LNCaP clone FGC (cell line): Measurements from ENCODE around the gene CLDN16.

ENCODE experiments used
- DNase-seq: peaks from one replicate; pipeline ENCODE4 v3.0.0-alpha.2; 2011; ENCODE audit warnings: low read depth
- H3K4me3 ChIP-seq: 2 replicates; pipeline ENCODE4 v1.5.1; 2011; ENCODE audit warnings: mild to moderate bottlenecking, low read depth, low read length, control low read depth
- CTCF ChIP-seq: IDR thresholded peaks from 2 replicates; pipeline ENCODE4 v1.5.1; 2012; ENCODE audit warnings: mild to moderate bottlenecking; ENCODE audit not compliant: control insufficient read depth, insufficient read depth; ENCODE audit errors: extremely low read depth

The CLDN16 gene

GRCh38 chr3:190362258-190362657 lies 25.7 kb upstream of the CLDN16 start:
- TF ChIP-seq CTCF, result no peak
- no peak for DNase-seq
- no peak overlapping the region for H3K4me3 ChIP-seq

- H3K4me3 ChIP-seq, result no peak overlapping the region
- TF ChIP-seq CTCF, result no peak
- DNase-seq, result no peak
Observed at GRCh38 chr3:190366133-190366532, 21.8 kb upstream of the CLDN16 start.

GRCh38 chr3:190368881-190369280 lies 19.1 kb upstream of the CLDN16 start:
- TF ChIP-seq CTCF, result no peak
- no peak overlapping the region for H3K4me3 ChIP-seq
- DNase-seq, result no peak

GRCh38 chr3:190369668-190370295 lies 18.2 kb upstream of the CLDN16 start:
- no peak for TF ChIP-seq CTCF
- H3K4me3 ChIP-seq, result no peak overlapping the region
- DNase-seq, result no peak

GRCh38 chr3:190370369-190370768 lies 17.6 kb upstream of the CLDN16 start:
- TF ChIP-seq CTCF, result no peak
- no peak for DNase-seq
- H3K4me3 ChIP-seq, result no peak overlapping the region

GRCh38 chr3:190371152-190371551 lies 16.8 kb upstream of the CLDN16 start:
- no peak overlapping the region for H3K4me3 ChIP-seq
- DNase-seq, result no peak
- TF ChIP-seq CTCF, result no peak

GRCh38 chr3:190375246-190375645 lies 12.7 kb upstream of the CLDN16 start:
- no peak overlapping the region for H3K4me3 ChIP-seq
- DNase-seq, result no peak
- TF ChIP-seq CTCF, result no peak
